HL-60 (cell line): Measurements from ENCODE around the gene NAE1.
A peak's percentile ranks its signal among the peaks of the same experiment; 100 is the strongest.

ENCODE experiments used
- DNase-seq, 2 experiments: peaks; one replicate each; pipeline ENCODE4 v3.0.0-alpha.2; 2010 to 2020; ENCODE audit warnings: low read depth in 1 of 2, low spot score in 1 of 2
- H3K27ac ChIP-seq: fragments of 250-450 bp; sonication (Bioruptor Pico); replicated peaks from 2 replicates; pipeline ENCODE4 v1.5.1; 2020; ENCODE audit warnings: mild to moderate bottlenecking, moderate library complexity
- H3K27me3 ChIP-seq: fragments of 250-450 bp; sonication (Bioruptor Pico); 2 replicates; pipeline ENCODE4 v1.5.1; 2021; ENCODE audit warnings: mild to moderate bottlenecking, moderate library complexity; ENCODE audit not compliant: insufficient read depth, poor library complexity, severe bottlenecking
- H3K4me3 ChIP-seq: replicated peaks from 2 replicates; pipeline ENCODE4 v1.5.1; 2011; ENCODE audit warnings: mild to moderate bottlenecking, control low read depth, low read length; ENCODE audit not compliant: insufficient read depth
- CTCF ChIP-seq: IDR thresholded peaks from one replicate; pipeline ENCODE4 v1.5.1; 2011; ENCODE audit warnings: low read length, control low read depth, inconsistent platforms; ENCODE audit not compliant: insufficient read depth
- GABPA ChIP-seq: IDR thresholded peaks from 2 replicates; pipeline ENCODE4 v1.6.1; 2012; ENCODE audit warnings: low read depth
- POLR2AphosphoS5 ChIP-seq: IDR thresholded peaks from 2 replicates; pipeline ENCODE4 v1.6.1; 2012; ENCODE audit warnings: low read depth
- REST ChIP-seq: IDR thresholded peaks from 2 replicates; pipeline ENCODE4 v1.6.1; 2012; ENCODE audit warnings: low read depth; ENCODE audit not compliant: insufficient replicate concordance
- SPI1 ChIP-seq: IDR thresholded peaks from 2 replicates; pipeline ENCODE4 v1.6.1; 2012; ENCODE audit warnings: low read depth, mild to moderate bottlenecking, borderline replicate concordance

NAE1 gene

GRCh38 chr16:66844342-66845079, 13.7 kb upstream of the NAE1 start, which contains the start of gene CA7:
CA7 (plus strand) TSS chr16:66844414; CDS start chr16:66844488, 74 bp downstream.
- Histone ChIP-seq H3K27me3 (peaks cover 18% of the 10 kb centered on the region), H3K27ac (no peak within 1 kb of the TSS), H3K4me3 (peak within 1 kb of the TSS; percentile 22)
- DNase-seq = no peak
- TF ChIP-seq REST = no peak
- no peak for TF ChIP-seq POLR2AphosphoS5

GRCh38 chr16:66844009-66844341, 13.2 kb upstream of the NAE1 start:
- Histone ChIP-seq H3K4me3 (no peak overlapping the region), H3K27me3 (peaks cover 18% of the 10 kb centered on the region), H3K27ac (no peak overlapping the region)
- TF ChIP-seq SPI1 = no peak
- TF ChIP-seq REST = no peak
- TF ChIP-seq POLR2AphosphoS5 = no peak
- TF ChIP-seq CTCF = no peak
- no peak for TF ChIP-seq GABPA
- DNase-seq = no peak

GRCh38 chr16:66843191-66843590, 12.4 kb upstream of the NAE1 start:
- no peak overlapping the region for H3K27ac ChIP-seq
- DNase-seq = no peak
- TF ChIP-seq POLR2AphosphoS5 (no peak), CTCF (no peak), GABPA (no peak), SPI1 (no peak), REST (no peak)
- H3K27me3 ChIP-seq = peaks cover 18% of the 10 kb centered on the region
- no peak overlapping the region for H3K4me3 ChIP-seq
